GM18520 (cell line): ENCODE results near the gene XIRP2.
"Not testable (repeated sequence)": the region's sequence is repeated elsewhere in the genome, so short reads cannot be mapped to it uniquely, and the experiment has no call there.

Experiments
- ATAC-seq: cut with Tn5 transposase; IDR thresholded peaks from one replicate; pipeline ENCODE4 v1.9.1; 2021; ENCODE audit not compliant: unreplicated experiment

Gene XIRP2

GRCh38 chr2:167191588-167191987 lies 303.3 kb downstream of the XIRP2 start:
- no peak for ATAC-seq

GRCh38 chr2:167192833-167193232 lies 304.6 kb downstream of the XIRP2 start:
- ATAC-seq, result no peak

GRCh38 chr2:167196461-167197252 lies 308.4 kb downstream of the XIRP2 start:
- ATAC-seq, result no peak

- ATAC-seq, result no peak
Observed at GRCh38 chr2:167198009-167198408, 309.7 kb downstream of the XIRP2 start.

GRCh38 chr2:167198576-167198975 lies 310.3 kb downstream of the XIRP2 start:
- no peak for ATAC-seq

GRCh38 chr2:167200019-167200418 lies 311.7 kb downstream of the XIRP2 start:
- no peak for ATAC-seq

GRCh38 chr2:167209784-167210183 lies 321.5 kb downstream of the XIRP2 start:
- no peak for ATAC-seq

GRCh38 chr2:167212014-167212648 lies 323.9 kb downstream of the XIRP2 start:
- no peak for ATAC-seq

GRCh38 chr2:167215595-167215994 lies 327.3 kb downstream of the XIRP2 start:
- no peak for ATAC-seq

GRCh38 chr2:167237478-167237877 lies 349.2 kb downstream of the XIRP2 start:
- ATAC-seq, result no peak

- no peak for ATAC-seq
Observed at GRCh38 chr2:167240671-167241070, 352.4 kb downstream of the XIRP2 start.

- no peak for ATAC-seq
Observed at GRCh38 chr2:167249197-167249596, 360.9 kb downstream of the XIRP2 start.

GRCh38 chr2:167253025-167253424 lies 364.7 kb downstream of the XIRP2 start:
- ATAC-seq, result no peak

GRCh38 chr2:167254721-167255120 lies 366.4 kb downstream of the XIRP2 start:
- no peak for ATAC-seq

GRCh38 chr2:167258712-167259111 lies 370.4 kb downstream of the XIRP2 start:
- no peak for ATAC-seq

- no peak for ATAC-seq
Observed at GRCh38 chr2:167264380-167264779, 376.1 kb downstream of the XIRP2 start.

GRCh38 chr2:167265004-167265403 lies 376.7 kb downstream of the XIRP2 start:
- no peak for ATAC-seq

GRCh38 chr2:167265722-167266121 lies 377.4 kb downstream of the XIRP2 start:
- ATAC-seq, result no peak

- ATAC-seq, result not testable (repeated sequence)
Observed at GRCh38 chr2:167268245-167268644, 380.0 kb downstream of the XIRP2 start.

- no peak for ATAC-seq
Observed at GRCh38 chr2:167271932-167272331, 383.7 kb downstream of the XIRP2 start.

GRCh38 chr2:167275046-167275445 lies 386.8 kb downstream of the XIRP2 start:
- no peak for ATAC-seq

GRCh38 chr2:167279810-167280209 lies 391.5 kb downstream of the XIRP2 start:
- no peak for ATAC-seq

GRCh38 chr2:167287212-167287611 lies 398.9 kb downstream of the XIRP2 start:
- no peak for ATAC-seq
